ENCODE results near the gene TSPAN6.

Gene TSPAN6
- total RNA-seq = 0.04 to 0.74 (median 0.22) reads per million in 18 experiments

GRCh38 chrX:100636321-100636991 is at the start of gene TSPAN6:
Gene TSPAN6, minus strand, starts transcription at chrX:100636806. Its CDS starts 112 bp downstream, at chrX:100636694.
- peak; percentile 53 to 54 for DNase-seq

- no peak for DNase-seq
Measured at GRCh38 chrX:100685997-100686305, 49.3 kb upstream of the TSPAN6 start.

- DNase-seq = peak; percentile 72 to 77
Measured at GRCh38 chrX:100685284-100685996, 48.8 kb upstream of the TSPAN6 start.

- DNase-seq = no peak
Measured at GRCh38 chrX:100682939-100683338, 46.3 kb upstream of the TSPAN6 start.

- no peak for DNase-seq
Measured at GRCh38 chrX:100681599-100681998, 45.0 kb upstream of the TSPAN6 start.

- DNase-seq = no peak
Measured at GRCh38 chrX:100680756-100681155, 44.1 kb upstream of the TSPAN6 start.

- DNase-seq = no peak
Measured at GRCh38 chrX:100677611-100678181, 41.1 kb upstream of the TSPAN6 start.

- peak; percentile 32 to 48 for DNase-seq
Measured at GRCh38 chrX:100674705-100675104, 38.1 kb upstream of the TSPAN6 start.

GRCh38 chrX:100673397-100673953 is 36.9 kb upstream of the TSPAN6 start:
- peak; percentile 32 to 45 for DNase-seq

- DNase-seq = no peak
Measured at GRCh38 chrX:100672966-100673365, 36.4 kb upstream of the TSPAN6 start.

- DNase-seq = no peak
Measured at GRCh38 chrX:100663642-100664041, 27.0 kb upstream of the TSPAN6 start.

- peak; percentile 9 to 23 for DNase-seq
Measured at GRCh38 chrX:100662796-100663195, 26.2 kb upstream of the TSPAN6 start.

- DNase-seq = no peak
Measured at GRCh38 chrX:100662170-100662569, 25.6 kb upstream of the TSPAN6 start.

- no peak for DNase-seq
Measured at GRCh38 chrX:100659431-100660137, 23.0 kb upstream of the TSPAN6 start.

- no peak for DNase-seq
Measured at GRCh38 chrX:100658941-100659381, 22.4 kb upstream of the TSPAN6 start.

- DNase-seq = no peak
Measured at GRCh38 chrX:100654261-100654660, 17.7 kb upstream of the TSPAN6 start.

GRCh38 chrX:100652266-100652665 is 15.7 kb upstream of the TSPAN6 start:
- peak in 1 of 2 donors; percentile 27 for DNase-seq

- no peak for DNase-seq
Measured at GRCh38 chrX:100650841-100651240, 14.2 kb upstream of the TSPAN6 start.

- peak; percentile 67 to 78 for DNase-seq
Measured at GRCh38 chrX:100649550-100650356, 13.1 kb upstream of the TSPAN6 start.

- no peak for DNase-seq
Measured at GRCh38 chrX:100648458-100649417, 12.1 kb upstream of the TSPAN6 start.

GRCh38 chrX:100647739-100648138 is 11.1 kb upstream of the TSPAN6 start:
- DNase-seq = no peak
